ENCODE results near the gene UBE3C. TPM values are rescaled to one million over a fixed set of nuclear protein-coding genes. Genes with fewer than 3 reads are reported as not detected.

UBE3C gene
- total and polyA plus RNA-seq, 2 of the 13 experiments (the other 11 are each of a cell fraction or from before 2014, with no cell fraction given), result 27.0 to 48.2 TPM

- no peak for TF ChIP-seq MIER3 (CRISPR knock-in tag; IDR thresholded peaks at IDR 0.05; ENCODE audit: borderline replicate concordance)
- TF ChIP-seq PLRG1 (conservative IDR thresholded peaks at IDR 0.05), result no peak
- TF ChIP-seq KDM6A (CRISPR knock-in tag; IDR thresholded peaks at IDR 0.05; ENCODE audit: low read depth), result no peak
- TF ChIP-seq BRCA1 (CRISPR knock-in tag; IDR thresholded peaks at IDR 0.05), result no peak
- no peak for TF ChIP-seq ZNF674 (CRISPR knock-in tag; IDR thresholded peaks at IDR 0.05; ENCODE audit: low read depth)
- TF ChIP-seq SALL1 (CRISPR knock-in tag; IDR thresholded peaks at IDR 0.05), result no peak
- TF ChIP-seq PAWR (CRISPR knock-in tag; IDR thresholded peaks at IDR 0.05; ENCODE audit: borderline replicate concordance), result no peak
- TF ChIP-seq SYNCRIP (IDR thresholded peaks at IDR 0.05; ENCODE audit: insufficient read depth, low read depth, low read length), result no peak
- no peak for TF ChIP-seq HOMEZ (CRISPR knock-in tag; IDR thresholded peaks at IDR 0.05; ENCODE audit: low read depth)
- no peak for TF ChIP-seq SMAD9 (CRISPR knock-in tag; IDR thresholded peaks at IDR 0.05)
- no peak for TF ChIP-seq MED13 (CRISPR knock-in tag; IDR thresholded peaks at IDR 0.05)
- no peak for TF ChIP-seq SNAI1 (CRISPR knock-in tag; IDR thresholded peaks at IDR 0.05; ENCODE audit: borderline replicate concordance)
- TF ChIP-seq, protein P1, sequence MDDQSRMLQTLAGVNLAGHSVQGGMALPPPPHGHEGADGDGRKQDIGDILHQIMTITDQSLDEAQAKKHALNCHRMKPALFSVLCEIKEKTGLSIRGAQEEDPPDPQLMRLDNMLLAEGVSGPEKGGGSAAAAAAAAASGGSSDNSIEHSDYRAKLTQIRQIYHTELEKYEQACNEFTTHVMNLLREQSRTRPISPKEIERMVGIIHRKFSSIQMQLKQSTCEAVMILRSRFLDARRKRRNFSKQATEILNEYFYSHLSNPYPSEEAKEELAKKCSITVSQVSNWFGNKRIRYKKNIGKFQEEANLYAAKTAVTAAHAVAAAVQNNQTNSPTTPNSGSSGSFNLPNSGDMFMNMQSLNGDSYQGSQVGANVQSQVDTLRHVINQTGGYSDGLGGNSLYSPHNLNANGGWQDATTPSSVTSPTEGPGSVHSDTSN (CRISPR knock-in tag; IDR thresholded peaks at IDR 0.05; ENCODE audit: borderline replicate concordance), result no peak
- TF ChIP-seq ZNF230 (CRISPR knock-in tag; IDR thresholded peaks at IDR 0.05), result no peak
- TF ChIP-seq ZNF841 (CRISPR knock-in tag; IDR thresholded peaks at IDR 0.05; ENCODE audit: borderline replicate concordance), result 0 out of 2 replicates have a peak, but pooled peaks have one; percentile 22
- peak; percentile 29; the same call in 1 of the 2 replicates for TF ChIP-seq NFYC (CRISPR knock-in tag; IDR thresholded peaks at IDR 0.05)
- TF ChIP-seq NCOR1 (IDR thresholded peaks at IDR 0.05; ENCODE audit: borderline replicate concordance, low read length), result no peak
- TF ChIP-seq ZNF616 (CRISPR knock-in tag; IDR thresholded peaks at IDR 0.05; ENCODE audit: low read depth), result no peak
- TF ChIP-seq TEAD3 (CRISPR knock-in tag; optimal IDR thresholded peaks at IDR 0.05; ENCODE audit: borderline replicate concordance), result no peak
- TF ChIP-seq FOXK1 (CRISPR knock-in tag; IDR thresholded peaks at IDR 0.05; ENCODE audit: borderline replicate concordance, low read depth), result no peak
- no peak for TF ChIP-seq ZBTB14 (CRISPR knock-in tag; IDR thresholded peaks at IDR 0.05)
- no peak for TF ChIP-seq ZBTB46 (CRISPR knock-in tag; IDR thresholded peaks at IDR 0.05; ENCODE audit: borderline replicate concordance)
- TF ChIP-seq DNMT1 (CRISPR knock-in tag; IDR thresholded peaks at IDR 0.05), result no peak
- no peak for TF ChIP-seq PCBP2 (optimal IDR thresholded peaks at IDR 0.05; ENCODE audit: low read depth, low read length, poor library complexity, severe bottlenecking)
- no peak for TF ChIP-seq FOXP1 (IDR thresholded peaks at IDR 0.05)
- TF ChIP-seq FOXP1 (CRISPR knock-in tag; IDR thresholded peaks at IDR 0.05), result no peak
- TF ChIP-seq ISL2 (CRISPR knock-in tag; IDR thresholded peaks at IDR 0.05), result no peak
Measured at GRCh38 chr7:157278791-157279724, 140.3 kb downstream of the UBE3C start (continued).

All from HepG2 (cell line).